GM18870 (cell line): ENCODE measurements around the gene ZNF609.
"Not testable (repeated sequence)": the region's sequence is repeated elsewhere in the genome, so short reads cannot be mapped to it uniquely, and the experiment has no call there.

Experiments
- ATAC-seq: cut with Tn5 transposase; IDR thresholded peaks from one replicate; pipeline ENCODE4 v1.9.1; 2021; ENCODE audit warnings: moderate library complexity; ENCODE audit not compliant: unreplicated experiment

ZNF609 gene

GRCh38 chr15:64454282-64454681, 6.1 kb upstream of the ZNF609 start:
- ATAC-seq: no peak

GRCh38 chr15:64455961-64456371, 4.4 kb upstream of the ZNF609 start:
- ATAC-seq: no peak

GRCh38 chr15:64456634-64457108, 3.7 kb upstream of the ZNF609 start:
- ATAC-seq: no peak

DNA sequence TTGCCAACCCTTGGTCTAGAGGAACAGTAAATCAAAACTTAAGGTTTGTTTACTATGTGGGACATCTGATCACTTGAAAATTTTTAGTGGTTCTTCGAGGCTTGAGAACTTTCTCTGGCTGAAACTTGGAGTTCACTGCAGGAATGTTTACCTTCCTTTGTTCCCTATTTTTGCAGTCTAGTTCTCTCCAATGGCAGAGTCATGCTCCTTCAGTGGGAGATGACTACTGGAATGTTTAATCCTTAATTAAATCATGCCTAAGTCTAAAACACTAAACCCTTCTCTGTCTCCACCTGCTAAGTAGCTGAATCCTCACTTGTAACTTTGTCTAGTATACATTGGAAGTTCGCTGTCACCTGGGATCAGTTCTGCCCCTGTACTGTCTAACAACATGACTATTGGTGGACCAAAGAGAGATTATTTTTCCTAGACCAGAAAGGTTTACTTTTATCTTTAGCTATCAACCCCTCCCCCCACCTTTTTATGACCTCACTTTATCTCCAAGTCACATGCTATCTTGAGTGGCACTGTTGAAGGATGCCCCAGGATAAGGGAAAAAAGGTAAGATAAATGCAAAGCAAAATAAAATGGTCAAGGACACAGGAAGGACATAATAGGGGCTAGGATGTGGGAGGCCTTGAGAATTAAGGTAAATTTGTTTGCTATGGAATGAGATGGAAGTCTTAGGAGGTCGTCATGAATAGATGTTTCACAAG, 1.2 kb upstream of the ZNF609 start:
- no peak for ATAC-seq

- ATAC-seq: no peak
Observed at GRCh38 chr15:64460724-64461720, 644 bp downstream of the ZNF609 start.

- no peak for ATAC-seq
Observed at GRCh38 chr15:64461721-64462162, 1.4 kb downstream of the ZNF609 start.

GRCh38 chr15:64462492-64462891, 2.1 kb downstream of the ZNF609 start:
- ATAC-seq: no peak

GRCh38 chr15:64464276-64465005, 4.1 kb downstream of the ZNF609 start:
- no peak for ATAC-seq

- no peak for ATAC-seq
Observed at GRCh38 chr15:64466408-64467141, 6.2 kb downstream of the ZNF609 start.

GRCh38 chr15:64472161-64472560, 11.8 kb downstream of the ZNF609 start:
- no peak for ATAC-seq

GRCh38 chr15:64474846-64475245, 14.5 kb downstream of the ZNF609 start:
- no peak for ATAC-seq

DNA sequence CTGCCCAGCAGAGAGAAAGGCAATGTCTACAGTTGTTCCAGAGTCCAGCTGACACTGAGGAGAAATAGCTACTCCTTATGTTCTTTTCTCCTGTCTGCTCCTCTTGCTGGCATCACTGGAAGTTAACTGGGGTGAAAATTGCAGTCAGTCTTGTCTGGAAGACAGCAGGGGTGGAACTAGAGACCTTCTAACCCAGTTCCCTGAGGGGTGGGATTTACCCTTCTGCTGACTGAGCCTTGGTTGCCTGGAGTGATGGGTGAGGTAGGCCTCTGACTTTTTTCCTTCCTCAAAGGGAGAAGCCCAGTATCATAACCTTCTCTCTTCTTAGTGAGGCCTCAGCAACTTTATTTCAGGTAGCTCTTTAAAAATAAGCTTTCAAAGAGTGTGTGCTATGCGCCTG, 16.2 kb downstream of the ZNF609 start:
- no peak for ATAC-seq

GRCh38 chr15:64478863-64479262, 18.5 kb downstream of the ZNF609 start:
- no peak for ATAC-seq

DNA sequence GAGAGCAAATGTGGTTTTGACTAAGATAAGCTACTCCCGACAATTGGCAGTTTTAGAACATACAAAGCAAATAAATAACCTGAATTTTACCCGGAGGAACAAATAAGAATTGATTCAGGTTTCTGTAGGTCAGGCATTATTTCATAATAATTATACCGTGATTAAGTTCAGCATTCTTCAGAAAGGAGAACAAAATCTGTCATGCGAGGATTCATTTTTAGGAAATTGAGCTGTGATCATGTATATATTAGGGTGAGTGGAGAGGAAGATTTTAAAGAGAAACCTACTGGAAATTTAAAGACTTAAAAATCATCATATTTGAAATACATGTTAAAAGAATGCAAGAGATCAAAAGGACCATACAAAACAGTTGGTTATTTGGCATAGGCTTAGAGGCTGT, 20.5 kb downstream of the ZNF609 start:
- no peak for ATAC-seq

- no peak for ATAC-seq
Observed at GRCh38 chr15:64483749-64484148, 23.4 kb downstream of the ZNF609 start.

GRCh38 chr15:64485796-64486195, 25.4 kb downstream of the ZNF609 start:
- no peak for ATAC-seq

GRCh38 chr15:64490598-64491259, 30.4 kb downstream of the ZNF609 start:
- no peak for ATAC-seq

GRCh38 chr15:64493641-64494040, 33.3 kb downstream of the ZNF609 start:
- no peak for ATAC-seq

DNA sequence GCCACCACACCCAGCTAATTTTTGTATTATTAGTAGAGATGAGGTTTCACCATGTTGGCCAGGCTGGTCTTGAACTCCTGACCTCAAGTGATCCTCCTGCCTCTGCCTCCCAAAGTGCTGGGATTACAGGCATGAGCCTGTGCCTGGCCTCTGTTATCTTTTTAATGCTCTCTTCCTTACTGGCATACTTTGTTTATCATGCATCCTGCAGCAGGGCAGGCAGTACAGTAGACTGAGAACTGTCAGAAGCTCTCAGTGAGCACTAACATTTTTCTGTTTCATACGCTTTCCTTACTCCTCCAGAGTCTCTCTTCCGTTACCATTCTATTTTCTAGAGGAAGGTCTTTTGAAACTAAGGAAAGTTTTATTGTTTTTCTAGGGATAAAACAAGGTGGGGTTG, 35.6 kb downstream of the ZNF609 start:
- not testable (repeated sequence) for ATAC-seq
